GM19043 (cell line): ENCODE results near the gene IPO4.

ENCODE experiments used
- ATAC-seq: cut with Tn5 transposase; IDR thresholded peaks from one replicate; pipeline ENCODE4 v1.9.1; 2021; ENCODE audit warnings: low read depth; ENCODE audit not compliant: unreplicated experiment

The IPO4 gene

GRCh38 chr14:24151404-24152080 is 37.1 kb downstream of the IPO4 start:
- no peak for ATAC-seq

DNA sequence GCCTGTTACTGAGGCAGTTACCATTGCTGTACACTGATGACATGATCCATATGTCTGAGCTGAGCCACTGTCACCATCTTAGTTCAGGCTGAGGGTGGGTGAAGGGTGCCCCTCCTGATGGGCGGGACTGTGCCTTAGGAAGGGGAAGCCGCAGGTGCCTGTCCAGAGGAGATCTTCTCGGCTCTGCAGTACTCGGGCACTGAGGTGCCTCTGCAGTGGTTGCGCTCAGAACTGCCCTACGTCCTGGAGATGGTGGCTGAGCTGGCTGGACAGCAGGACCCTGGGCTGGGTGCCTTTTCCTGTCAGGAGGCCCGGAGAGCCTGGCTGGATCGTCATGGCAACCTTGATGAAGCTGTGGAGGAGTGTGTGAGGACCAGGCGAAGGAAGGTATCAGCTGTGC is 37.6 kb downstream of the IPO4 start:
- ATAC-seq: no peak

DNA sequence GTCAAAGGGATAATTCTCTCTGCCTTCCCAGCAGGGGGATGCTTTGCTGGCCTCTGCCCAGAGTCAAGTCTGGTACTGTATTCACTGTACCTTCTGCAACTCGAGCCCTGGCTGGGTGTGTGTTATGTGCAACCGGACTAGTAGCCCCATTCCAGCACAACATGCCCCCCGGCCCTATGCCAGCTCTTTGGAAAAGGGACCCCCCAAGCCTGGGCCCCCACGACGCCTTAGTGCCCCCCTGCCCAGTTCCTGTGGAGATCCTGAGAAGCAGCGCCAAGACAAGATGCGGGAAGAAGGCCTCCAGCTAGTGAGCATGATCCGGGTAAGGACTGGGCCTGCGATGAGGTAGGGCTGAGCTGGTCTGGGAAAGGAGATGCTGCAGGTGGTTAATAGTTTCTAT is 38.0 kb downstream of the IPO4 start:
- ATAC-seq: no peak

DNA sequence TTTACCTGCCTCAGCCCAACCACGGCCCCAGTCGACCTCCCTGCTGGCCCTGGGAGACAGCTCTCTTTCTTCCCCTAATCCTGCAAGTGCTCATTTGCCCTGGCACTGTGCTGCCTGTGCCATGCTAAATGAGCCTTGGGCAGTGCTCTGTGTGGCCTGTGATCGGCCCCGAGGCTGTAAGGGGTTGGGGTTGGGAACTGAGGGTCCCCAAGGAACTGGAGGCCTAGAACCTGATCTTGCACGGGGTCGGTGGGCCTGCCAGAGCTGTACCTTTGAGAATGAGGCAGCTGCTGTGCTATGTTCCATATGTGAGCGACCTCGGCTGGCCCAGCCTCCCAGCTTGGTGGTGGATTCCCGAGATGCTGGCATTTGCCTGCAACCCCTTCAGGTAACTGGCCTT is 38.6 kb downstream of the IPO4 start:
- no peak for ATAC-seq

- no peak for ATAC-seq
Measured at GRCh38 chr14:24149302-24149969, 39.2 kb downstream of the IPO4 start.

DNA sequence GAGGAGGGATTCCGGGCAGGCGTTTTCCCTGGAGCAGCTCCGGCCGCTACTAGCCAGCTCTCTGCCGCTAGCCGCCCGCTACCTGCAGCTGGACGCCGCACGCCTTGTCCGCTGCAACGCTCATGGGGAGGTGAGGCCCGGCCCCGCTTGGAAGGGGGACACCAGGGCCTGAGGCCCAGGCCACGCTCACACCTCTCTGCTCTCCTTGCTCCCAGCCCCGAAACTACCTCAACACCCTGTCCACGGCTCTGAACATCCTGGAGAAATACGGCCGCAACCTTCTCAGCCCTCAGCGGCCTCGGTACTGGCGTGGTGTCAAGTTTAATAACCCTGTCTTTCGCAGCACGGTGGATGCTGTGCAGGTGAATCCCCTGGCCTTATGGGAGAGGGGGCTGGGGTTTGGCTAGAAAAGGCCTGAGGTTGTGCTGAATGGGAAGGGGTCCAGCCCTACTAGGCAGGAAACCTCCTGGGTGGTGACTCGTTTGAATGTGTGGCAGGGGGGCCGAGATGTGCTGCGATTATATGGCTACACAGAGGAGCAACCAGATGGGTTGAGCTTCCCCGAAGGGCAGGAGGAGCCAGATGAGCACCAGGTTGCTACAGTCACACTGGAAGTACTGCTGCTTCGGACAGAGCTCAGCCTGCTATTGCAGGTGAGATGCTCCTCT is 40.7 kb downstream of the IPO4 start:
- ATAC-seq: no peak

DNA sequence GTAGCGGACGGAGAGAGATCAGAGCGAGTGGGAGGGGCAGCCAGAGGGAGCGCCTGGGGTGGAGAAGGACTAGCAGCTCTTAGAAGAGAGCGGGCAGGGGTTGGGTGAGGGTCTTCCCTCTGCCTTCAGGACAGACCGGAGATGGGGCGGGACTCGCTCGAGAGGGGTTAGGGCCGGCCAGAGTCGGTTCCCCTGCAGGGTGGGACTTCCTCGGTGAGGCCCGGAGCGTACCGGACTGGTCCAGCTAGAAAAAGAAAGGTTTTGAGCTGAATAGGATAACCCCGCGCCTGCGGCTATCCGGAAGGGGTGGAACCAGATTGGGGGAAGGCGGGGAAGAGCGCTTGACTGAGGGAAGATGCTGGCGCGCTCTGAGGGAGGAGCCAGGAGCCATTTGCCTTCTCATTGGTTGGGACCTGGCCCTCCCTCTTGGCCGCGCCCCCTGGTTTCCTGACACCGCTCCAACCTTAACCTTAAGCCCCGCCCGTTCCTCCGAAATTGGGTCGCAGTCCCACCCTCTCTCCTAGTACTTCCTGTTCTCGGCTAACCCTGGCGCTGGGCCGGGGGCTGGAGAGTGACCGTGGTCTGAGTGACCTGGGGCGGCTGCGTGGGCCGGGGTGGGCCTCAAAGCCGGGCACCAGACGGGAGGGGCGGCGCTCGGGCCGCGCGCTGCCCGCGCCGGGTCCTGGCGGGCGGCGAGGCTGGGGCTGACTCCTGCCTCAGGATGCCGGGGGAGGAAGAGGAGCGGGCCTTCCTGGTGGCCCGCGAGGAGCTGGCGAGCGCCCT is 41.4 kb downstream of the IPO4 start, which contains the start of gene RNF31:
Gene RNF31, plus strand, starts transcription at position 521 of the 783 bp plus-strand sequence. Its CDS starts 201 bp downstream, at position 722.
- peak; percentile 79 for ATAC-seq

DNA sequence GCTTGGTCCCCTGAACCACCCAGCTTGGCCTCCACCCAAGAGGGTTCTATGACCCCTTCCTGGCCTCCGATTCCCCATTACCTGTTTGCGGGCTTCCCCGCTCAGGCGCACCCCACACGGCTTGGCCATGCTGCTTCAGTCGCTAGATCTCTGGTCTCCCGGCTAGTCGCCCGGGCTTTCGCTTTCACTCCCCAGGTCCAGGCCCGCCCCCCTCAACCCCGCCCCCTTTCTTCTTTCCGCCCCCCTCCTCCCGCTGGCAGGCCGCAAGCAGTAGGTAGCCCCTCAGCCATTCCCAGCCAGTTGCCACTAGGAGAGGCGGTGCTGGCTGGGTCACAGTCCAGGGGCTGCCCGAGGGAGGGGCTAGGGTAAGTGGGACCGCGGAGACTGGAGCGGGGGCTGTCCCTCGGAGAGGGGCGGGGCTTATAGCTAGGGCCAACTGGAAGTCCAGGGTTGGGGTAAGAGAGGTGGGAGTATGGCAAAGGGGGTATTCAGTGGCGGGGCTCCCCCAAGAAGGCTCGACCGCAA is 42.1 kb downstream of the IPO4 start, which contains the start of gene PSME2:
Gene PSME2, minus strand, starts transcription at position 158 of the 525 bp plus-strand sequence. Its CDS starts 29 bp downstream, at position 129.
- peak; percentile 57 for ATAC-seq

DNA sequence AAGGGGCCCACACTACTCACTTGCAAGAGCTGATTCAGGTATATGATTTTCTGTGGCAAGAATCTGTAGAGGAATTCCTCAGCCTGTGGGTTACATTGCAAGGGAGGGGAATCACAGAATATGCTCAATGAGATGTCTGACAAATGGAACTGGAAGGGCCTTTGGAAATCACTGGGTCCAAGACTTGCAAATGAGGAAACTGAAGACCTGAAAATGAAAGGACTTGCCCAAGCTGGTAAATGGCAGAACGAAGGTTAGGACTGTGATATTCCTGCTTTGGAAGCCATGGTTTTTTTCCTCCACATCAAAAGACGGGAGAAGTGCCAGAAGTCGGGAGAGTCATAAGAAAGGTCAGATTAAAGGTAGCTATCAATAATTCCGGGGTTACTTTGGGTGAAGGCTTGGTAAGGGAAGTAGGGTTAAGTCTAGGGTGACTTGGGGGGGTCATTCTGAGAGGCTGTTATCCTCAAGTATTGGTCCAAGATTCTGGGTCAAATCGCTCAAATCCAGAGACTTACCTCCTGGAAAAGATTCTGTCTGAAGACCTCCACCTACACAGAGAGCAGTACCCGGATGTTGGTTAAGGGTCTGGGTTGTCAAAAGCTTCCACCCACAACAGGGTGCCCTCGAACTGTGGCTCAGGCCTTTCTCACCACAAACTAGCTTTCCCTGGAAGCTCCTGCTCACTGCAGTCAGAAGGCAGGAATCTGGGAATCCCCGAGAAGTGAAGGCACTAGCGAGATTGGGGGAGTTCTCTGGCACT is 42.7 kb downstream of the IPO4 start:
- ATAC-seq: no peak

DNA sequence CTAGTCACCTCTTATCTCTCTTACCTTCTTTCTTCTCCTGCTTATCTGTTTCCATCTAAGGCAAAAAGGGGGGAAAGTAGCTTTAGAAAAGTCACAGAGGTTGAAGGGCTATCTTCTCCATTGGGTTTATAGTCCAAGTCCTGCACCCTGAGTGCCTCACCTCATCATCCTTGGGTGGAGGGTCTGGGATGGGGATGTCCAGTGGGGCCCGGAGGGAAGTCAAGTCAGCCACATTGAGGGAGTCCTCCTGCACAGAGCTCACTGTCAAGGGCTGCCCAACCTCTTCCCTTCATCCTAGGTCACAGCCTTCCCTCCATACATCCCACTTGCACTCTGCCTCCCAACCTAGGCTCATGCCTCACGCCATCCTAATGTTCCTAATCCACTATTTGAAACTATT is 43.4 kb downstream of the IPO4 start:
- ATAC-seq: no peak

DNA sequence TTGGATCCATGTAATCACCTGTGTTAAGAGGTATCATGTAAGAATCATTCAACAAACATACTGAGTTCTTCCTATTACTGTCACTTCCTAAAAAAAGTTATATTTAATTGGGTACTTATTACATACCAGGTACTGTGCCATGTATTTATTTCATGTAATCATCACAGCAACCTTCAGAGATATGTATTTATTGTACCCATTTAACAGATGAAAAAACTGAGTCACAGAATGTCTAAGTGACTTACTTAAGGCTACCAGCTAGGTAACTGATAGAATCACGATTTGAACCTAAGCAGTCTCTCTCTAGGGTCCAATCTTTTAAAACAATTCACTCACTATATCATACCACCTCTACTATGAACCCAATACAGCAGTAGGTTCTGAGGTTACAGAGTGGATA is 44.2 kb downstream of the IPO4 start:
- ATAC-seq: no peak

GRCh38 chr14:24143511-24143910 is 45.1 kb downstream of the IPO4 start:
- no peak for ATAC-seq

DNA sequence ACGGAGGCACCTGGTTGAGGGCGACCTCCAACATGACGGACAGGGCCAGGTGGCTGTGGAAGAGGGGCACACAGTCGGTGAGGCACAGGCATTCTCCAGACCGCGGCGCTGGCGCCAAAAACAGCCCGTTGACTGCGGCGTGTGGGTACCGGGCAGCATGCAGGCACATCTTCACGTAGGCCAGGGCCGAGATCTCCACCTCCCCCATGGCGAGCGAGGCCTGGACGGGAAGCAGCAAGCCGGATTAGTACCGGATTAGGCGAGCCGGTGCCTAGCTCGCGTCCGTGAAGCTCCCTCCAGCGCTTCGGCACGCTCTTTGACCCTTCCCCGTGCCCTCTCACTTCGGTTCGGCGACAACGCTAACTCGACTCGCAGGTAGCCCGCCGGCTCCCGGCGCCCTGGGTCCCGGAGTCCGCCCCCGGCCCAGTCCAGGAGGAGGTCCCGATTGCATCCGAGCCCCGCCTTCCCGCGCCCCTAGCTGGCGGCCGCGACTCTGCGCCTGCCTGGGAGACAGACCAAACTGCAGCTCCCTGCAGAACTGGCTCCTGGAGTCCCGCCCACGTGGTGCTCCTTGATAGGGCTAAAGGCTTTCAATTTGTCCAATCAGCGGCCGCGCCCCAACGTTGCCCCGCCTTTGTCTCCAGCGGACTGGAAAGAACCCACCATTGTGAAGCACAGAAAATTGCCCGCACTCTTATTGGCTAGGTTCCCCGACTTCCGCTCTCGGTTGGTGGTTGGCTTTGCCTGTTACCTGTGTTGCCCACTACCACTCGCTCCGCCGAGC is 47.3 kb downstream of the IPO4 start, which contains the start of gene EMC9:
Gene EMC9, minus strand, starts transcription at position 495 of the 784 bp plus-strand sequence. Its CDS starts 287 bp downstream, at position 208.
- peak; percentile 86 for ATAC-seq

DNA sequence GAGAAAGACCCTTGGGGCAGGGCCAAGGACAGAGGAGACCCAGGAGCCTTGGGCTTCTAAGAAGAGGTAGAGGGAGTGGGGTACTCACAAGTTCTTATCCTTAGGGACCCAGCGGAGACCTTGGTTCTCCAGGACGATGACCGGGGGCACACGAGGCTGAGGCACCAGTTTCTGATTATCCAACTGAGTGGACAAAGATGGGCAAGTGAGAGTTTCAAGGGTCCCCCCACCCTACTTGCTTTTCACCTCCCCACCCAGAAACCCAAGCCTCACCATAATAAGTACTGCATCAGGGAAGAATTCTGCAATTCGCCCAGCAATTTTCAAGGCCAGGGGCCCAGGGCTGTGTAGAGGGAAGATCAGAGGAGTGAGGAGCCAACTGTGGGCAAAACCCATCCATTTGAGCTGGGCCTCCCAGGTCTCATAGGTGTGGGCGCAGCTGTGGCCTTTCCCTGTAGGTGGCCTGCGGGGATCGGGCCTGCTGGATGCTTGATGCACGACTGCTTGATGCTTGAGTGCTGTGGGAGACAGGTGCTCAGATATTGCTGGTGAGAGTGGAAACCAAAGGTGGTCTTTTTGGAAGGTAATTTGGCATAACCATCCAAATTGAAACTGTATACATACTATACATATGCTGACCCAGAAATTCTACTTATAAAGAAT is 49.2 kb downstream of the IPO4 start:
- ATAC-seq: no peak

DNA sequence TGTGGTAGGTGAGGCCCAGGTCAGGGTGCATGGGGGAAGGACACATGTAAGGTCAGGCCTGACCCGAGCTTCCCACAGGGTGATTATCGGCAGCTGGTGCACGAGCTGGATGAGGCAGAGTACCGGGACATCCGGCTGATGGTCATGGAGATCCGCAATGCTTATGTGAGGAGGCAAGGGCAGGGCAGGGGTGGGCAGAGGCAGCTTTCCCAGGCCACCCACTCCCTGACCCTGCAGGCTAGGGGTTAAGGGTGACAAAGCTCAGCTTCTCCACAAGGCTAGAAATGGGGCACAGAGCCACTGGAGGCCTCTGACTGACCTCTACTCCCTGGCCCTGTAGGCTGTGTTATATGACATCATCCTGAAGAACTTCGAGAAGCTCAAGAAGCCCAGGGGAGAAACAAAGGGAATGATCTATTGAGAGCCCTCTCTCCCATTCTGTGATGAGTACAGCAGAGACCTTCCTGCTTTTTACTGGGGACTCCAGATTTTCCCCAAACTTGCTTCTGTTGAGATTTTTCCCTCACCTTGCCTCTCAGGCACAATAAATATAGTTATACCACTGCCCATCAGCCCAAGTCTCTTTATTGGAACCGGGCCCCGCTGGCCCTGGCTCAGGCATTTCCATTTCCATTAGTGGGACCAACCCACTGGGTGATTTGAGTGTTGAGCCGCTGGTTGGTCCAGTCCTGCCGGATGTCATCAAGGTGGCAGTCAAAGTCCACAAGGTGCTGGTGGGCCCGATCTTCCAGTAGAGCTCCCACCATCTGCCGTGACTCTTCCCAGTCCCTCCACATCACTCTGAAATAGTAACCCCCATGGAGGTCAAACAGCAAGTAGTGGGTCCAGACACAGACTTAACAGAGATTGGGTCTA is 50.0 kb downstream of the IPO4 start:
- ATAC-seq: no peak

GRCh38 chr14:24137529-24138395 is 50.9 kb downstream of the IPO4 start:
- ATAC-seq: no peak
